Heart left ventricle (tissue), 16 donors: ENCODE data around the gene HSPA13. TPM values are rescaled to one million over a fixed set of nuclear protein-coding genes. Genes with fewer than 3 reads are reported as not detected.

ENCODE experiments used
- ATAC-seq, 4 donors: fragments of 200-7000 bp; cut with Tn5 transposase; one replicate each; pipeline ENCODE4 v1.9.1; 2020 to 2022; ENCODE audit warnings: moderate library complexity in 4 of 4, mild to moderate bottlenecking in 3 of 4, moderate number of reproducible peaks in 1 of 4
- DNase-seq, 5 donors: peaks; one replicate each; pipeline ENCODE4 v3.0.0-alpha.2; 2020
- H3K27ac ChIP-seq, 12 donors: fragments of 200-600 bp; sonication (generic) in 4 of 12; one replicate each; pipeline versions ENCODE4 v1.5.0 to v1.8.0; 2016 to 2022; ENCODE audit warnings: mild to moderate bottlenecking in 2 of 12
- H3K27me3 ChIP-seq, 9 donors: fragments of 200-600 bp; sonication (generic) in 2 of 9; one replicate each; pipeline versions ENCODE4 v1.5.1 to v1.8.0; 2016 to 2022; ENCODE audit warnings: mild to moderate bottlenecking in 3 of 9
- H3K36me3 ChIP-seq, 9 donors: fragments of 200-600 bp; sonication (generic) in 2 of 9; one replicate each; pipeline versions ENCODE4 v1.5.0 to v1.8.0; 2018 to 2022; ENCODE audit warnings: mild to moderate bottlenecking in 2 of 9
- H3K4me1 ChIP-seq, 12 donors: fragments of 200-600 bp; sonication (generic) in 4 of 12; one replicate each; pipeline versions ENCODE4 v1.5.0 to v1.8.0; 2016 to 2022; ENCODE audit warnings: mild to moderate bottlenecking in 3 of 12
- H3K4me3 ChIP-seq, 12 donors: fragments of 200-600 bp; sonication (generic) in 4 of 12; one replicate each; pipeline versions ENCODE4 v1.5.0 to v1.8.0; 2017 to 2022; ENCODE audit warnings: mild to moderate bottlenecking in 9 of 12, moderate library complexity in 4 of 12
- H3K9me3 ChIP-seq, 12 donors: fragments of 200-600 bp; sonication (generic) in 4 of 12; one replicate each; pipeline versions ENCODE4 v1.5.0 to v1.8.0; 2016 to 2022; ENCODE audit warnings: mild to moderate bottlenecking in 1 of 12
- CTCF ChIP-seq, 12 donors: fragments of 200-600 bp; sonication (generic) in 4 of 12; IDR thresholded peaks; one replicate each; pipeline versions ENCODE4 v1.5.0 to v1.8.0; 2018 to 2022; ENCODE audit warnings: antibody characterized with exemption in 12 of 12, mild to moderate bottlenecking in 5 of 12
- POLR2A ChIP-seq, 2 donors: fragments of 450-650 bp; IDR thresholded peaks; one replicate each; pipeline ENCODE4 v1.6.1; 2017; ENCODE audit warnings: antibody characterized with exemption in 2 of 2, mild to moderate bottlenecking in 2 of 2, moderate library complexity in 2 of 2
- WGBS, 4 donors: extraction: QIAGEN DNeasy Blood & Tissue Kit in 2 of 4; methylation state at CpG; one replicate each; pipeline versions ENCODE4 v1.1.5 to v1.1.7; 2013 to 2018; 5-methylcytosine and 5-hydroxymethylcytosine counted together
- intact Hi-C, 10 donors: fragments of 100-400 bp; cut with DNase I; formaldehyde crosslinking; loops; one replicate each; pipeline versions ENCODE4 v1.11.1 to v1.14.2; 2022
- polyA plus RNA-seq, 2 donors: library from polyadenylated mRNA; stranded (reverse); fragments of 200-250 nt; gene quantifications; one replicate each; pipeline ENCODE4 v1.2.3, GENCODE V29; 2013
- total RNA-seq, 9 donors: library from RNA; depleted of rRNA in 2 of 9; stranded (reverse); fragments of >200 nt in 2 of 9; fragmentation: NEBNext Ultra II Directional in 3 of 9; extraction: Animal tissue kit (Norgen Biotek cat#: 25700) in 3 of 9; gene quantifications; one replicate each; pipeline versions ENCODE4 v1.1.0 to v1.2.4, GENCODE V29; 2016 to 2023
- donor health status: ischemic (EF 13 %, LVEDD 7.1; RV severe dilation, severe dysfunction).
- donor health status: healthy with polysubstance abuse.
- donor health status: DM: no; HTN: yes; CAD: no.
- donor health status: DM: no; HTN: no; CAD: no.
- donor health status: ischemic (EF 25% LVEDD 6.9; RV normal size, moderate dysfunction).
- donor health status: ischemic (EF 25% LVEDD 5.7; RV mildly dilated, moderate dysfunction).
- donor health status: healthy.
- donor health status: DM: yes; HTN: yes; CAD: no.
- donor health status: ischemic (EF 35%, LVEDD 5.7; RV mildly dilated, moderate dysfunction).
- donor health status: nonischemic (EF 11% LVEDD 7.7; RV severe dilation, severe dysfunction).
- donor health status: DM: yes; HTN: yes; CAD: no.
- donor health status: PGD.
- donor health status: ischemic (EF 29% LVEDD 5.4; RV normal size, mild dysfunction).
- donor health status: nonischemic (EF 23%, LVEDD 6.1; RV moderate dilation, normal function).

The HSPA13 gene
- total and polyA plus RNA-seq, 11 donors, result 3.0 to 23.8 (median 16.0) TPM

GRCh38 chr21:14388282-14388681 is 5.3 kb upstream of the HSPA13 start:
- Histone ChIP-seq H3K4me3 (no peak overlapping the region), H3K9me3 (no peaks in the 10 kb centered on the region), H3K4me1 (peaks cover 0 to 8% (median 4%) of the 10 kb centered on the region in 12 donors), H3K36me3 (no peaks in the 10 kb centered on the region), H3K27ac (no peak overlapping the region), H3K27me3 (no peaks in the 10 kb centered on the region)
- DNase-seq (no peak), ATAC-seq (no peak)
- intact Hi-C loops, result loop anchor here in 4 of 10 donors (10.0 kb wide), 3 partner anchors 677 to 1347 kb away; partner anchors contain the start of gene NRIP1 (in 2 of the 4)
- WGBS, 4 donors, result 88 to 93% (median 91%) methylated on average over 2 of the region's 2 CpGs
- TF ChIP-seq POLR2A (IDR thresholded peaks at IDR 0.05) (no peak), CTCF (IDR thresholded peaks at IDR 0.05) (no peak)

- WGBS, 4 donors, result 87 to 94% (median 92%) methylated on average over 2 of the region's 2 CpGs
- H3K4me1 ChIP-seq, result peaks cover 0 to 36% (median 19%) of the 10 kb centered on the region in 12 donors
- DNase-seq, result no peak
- ATAC-seq, result no peak
- H3K27me3 ChIP-seq, result no peaks in the 10 kb centered on the region
- intact Hi-C loops, result loop anchor here in 4 of 10 donors (5.0 to 10.0 kb wide), 4 partner anchors 678 to 1350 kb away; partner anchors contain the start of gene NRIP1 (in 3 of the 4)
- peaks cover 0 to 5% (median 0%) of the 10 kb centered on the region in 9 donors for H3K36me3 ChIP-seq
- no peak for TF ChIP-seq CTCF (IDR thresholded peaks at IDR 0.05)
- TF ChIP-seq POLR2A (IDR thresholded peaks at IDR 0.05), result no peak
- peak overlapping the region in 3 of 12 donors; percentile 72 to 87 (median 81) for H3K4me3 ChIP-seq
- H3K9me3 ChIP-seq, result no peaks in the 10 kb centered on the region
- peak overlapping the region in 6 of 12 donors; percentile 83 to 96 (median 92) for H3K27ac ChIP-seq
Measured at GRCh38 chr21:14384453-14384852, 1.5 kb upstream of the HSPA13 start.

- DNase-seq, result peak in 1 of 5 donors; percentile 10
- peak overlapping the region; percentile 68 to 96 (median 90) for H3K27ac ChIP-seq
Measured at GRCh38 chr21:14383596-14384180, 742 bp upstream of the HSPA13 start.

More at GRCh38 chr21:14383596-14384180, 742 bp upstream of the HSPA13 start:
- H3K36me3 ChIP-seq, result peaks cover 0 to 9% (median under 1%) of the 10 kb centered on the region in 9 donors
- no peaks in the 10 kb centered on the region for H3K9me3 ChIP-seq
- intact Hi-C loops, result loop anchor here in 4 of 10 donors (5.0 to 10.0 kb wide), 4 partner anchors 679 to 1351 kb away; partner anchors contain the start of gene NRIP1 (in 3 of the 4)
- peak overlapping the region; percentile 40 to 93 (median 81) for H3K4me3 ChIP-seq
- TF ChIP-seq CTCF (IDR thresholded peaks at IDR 0.05) (no peak), POLR2A (IDR thresholded peaks at IDR 0.05) (no peak)
- peaks cover 0 to 41% (median 19%) of the 10 kb centered on the region in 12 donors for H3K4me1 ChIP-seq
- ATAC-seq, result peak; percentile 41 to 67 (median 60)
- H3K27me3 ChIP-seq, result no peaks in the 10 kb centered on the region
- 3 to 6% (median 5%) methylated on average over 21 of the region's 21 CpGs for WGBS, 4 donors
